DND-41 (cell line): ENCODE results near the gene CEP41.
"Not testable (repeated sequence)": the region's sequence is repeated elsewhere in the genome, so short reads cannot be mapped to it uniquely, and the experiment has no call there.

Experiments
- EZH2 ChIP-seq: IDR thresholded peaks from 3 replicates; pipeline ENCODE4 v1.6.1; 2012; ENCODE audit warnings: borderline replicate concordance, low read depth, mild to moderate bottlenecking, moderate library complexity, low read length, inconsistent platforms; ENCODE audit not compliant: severe bottlenecking
- TF ChIP-seq, protein P1 (sequence below): IDR thresholded peaks from 2 replicates; pipeline ENCODE4 v1.5.1; 2012; ENCODE audit warnings: borderline replicate concordance, low read length, moderate library complexity, mild to moderate bottlenecking; ENCODE audit not compliant: poor library complexity, severe bottlenecking; ENCODE audit errors: extremely low read depth

- TF ChIP-seq, protein P1, sequence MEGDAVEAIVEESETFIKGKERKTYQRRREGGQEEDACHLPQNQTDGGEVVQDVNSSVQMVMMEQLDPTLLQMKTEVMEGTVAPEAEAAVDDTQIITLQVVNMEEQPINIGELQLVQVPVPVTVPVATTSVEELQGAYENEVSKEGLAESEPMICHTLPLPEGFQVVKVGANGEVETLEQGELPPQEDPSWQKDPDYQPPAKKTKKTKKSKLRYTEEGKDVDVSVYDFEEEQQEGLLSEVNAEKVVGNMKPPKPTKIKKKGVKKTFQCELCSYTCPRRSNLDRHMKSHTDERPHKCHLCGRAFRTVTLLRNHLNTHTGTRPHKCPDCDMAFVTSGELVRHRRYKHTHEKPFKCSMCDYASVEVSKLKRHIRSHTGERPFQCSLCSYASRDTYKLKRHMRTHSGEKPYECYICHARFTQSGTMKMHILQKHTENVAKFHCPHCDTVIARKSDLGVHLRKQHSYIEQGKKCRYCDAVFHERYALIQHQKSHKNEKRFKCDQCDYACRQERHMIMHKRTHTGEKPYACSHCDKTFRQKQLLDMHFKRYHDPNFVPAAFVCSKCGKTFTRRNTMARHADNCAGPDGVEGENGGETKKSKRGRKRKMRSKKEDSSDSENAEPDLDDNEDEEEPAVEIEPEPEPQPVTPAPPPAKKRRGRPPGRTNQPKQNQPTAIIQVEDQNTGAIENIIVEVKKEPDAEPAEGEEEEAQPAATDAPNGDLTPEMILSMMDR: not testable (repeated sequence)
- TF ChIP-seq EZH2: not testable (repeated sequence)
Observed at GRCh38 chr7:130376461-130376860, 64.4 kb downstream of the CEP41 start.
